Liver (tissue), 9 donors: ENCODE results near the gene UGGT2. TPM values are rescaled to one million over a fixed set of nuclear protein-coding genes. Genes with fewer than 3 reads are reported as not detected.

Source experiments
- DNase-seq: peaks from one replicate; pipeline ENCODE4 v3.0.0-alpha.2; 2017; ENCODE audit warnings: low spot score
- H3K27ac ChIP-seq, 2 donors: one replicate each; pipeline ENCODE4 v1.7.0; 2013; ENCODE audit warnings: inconsistent platforms in 2 of 2, low read length in 2 of 2, control low read depth in 1 of 2, low read depth in 1 of 2, mild to moderate bottlenecking in 1 of 2
- H3K27me3 ChIP-seq, 4 donors: one replicate each; pipeline versions ENCODE4 v1.6.1 to v1.7.0; 2013; ENCODE audit warnings: low read length in 3 of 4, inconsistent platforms in 1 of 4, mild to moderate bottlenecking in 1 of 4, moderate library complexity in 1 of 4; ENCODE audit not compliant: control insufficient read depth in 4 of 4, insufficient read depth in 4 of 4
- H3K36me3 ChIP-seq, 4 donors: one replicate each; pipeline versions ENCODE4 v1.6.1 to v1.7.0; 2013; ENCODE audit warnings: low read length in 3 of 4, mild to moderate bottlenecking in 3 of 4, low read depth in 1 of 4, moderate library complexity in 1 of 4; ENCODE audit not compliant: control insufficient read depth in 4 of 4, insufficient read depth in 3 of 4
- H3K4me1 ChIP-seq, 4 donors: one replicate each; pipeline versions ENCODE4 v1.6.1 to v1.7.0; 2013; ENCODE audit warnings: low read length in 3 of 4, mild to moderate bottlenecking in 3 of 4, moderate library complexity in 1 of 4; ENCODE audit not compliant: control insufficient read depth in 4 of 4, insufficient read depth in 4 of 4
- H3K4me3 ChIP-seq, 3 donors: one replicate each; pipeline versions ENCODE4 v1.6.1 to v1.7.0; 2013; ENCODE audit warnings: low read length in 3 of 3, control low read depth in 1 of 3, low read depth in 1 of 3, mild to moderate bottlenecking in 1 of 3
- H3K9ac ChIP-seq, 2 donors: one replicate each; pipeline ENCODE4 v1.7.0; 2013; ENCODE audit warnings: low read length in 2 of 2, mild to moderate bottlenecking in 2 of 2, moderate library complexity in 2 of 2, control low read depth in 1 of 2, low read depth in 1 of 2
- H3K9me3 ChIP-seq, 4 donors: one replicate each; pipeline versions ENCODE4 v1.6.1 to v1.7.0; 2013; ENCODE audit warnings: low read length in 3 of 4; ENCODE audit not compliant: control insufficient read depth in 4 of 4
- FOXA1 ChIP-seq: IDR thresholded peaks from 2 replicates; pipeline ENCODE4 v1.6.1; 2016; ENCODE audit warnings: antibody characterized with exemption
- FOXA2 ChIP-seq: IDR thresholded peaks from 2 replicates; pipeline ENCODE4 v1.6.1; 2016; ENCODE audit warnings: antibody characterized with exemption
- GABPA ChIP-seq, 2 donors: IDR thresholded peaks in 1 of 2; conservative IDR thresholded peaks in 1 of 2; 2 replicates each; pipeline ENCODE4 v1.6.1; 2016; ENCODE audit warnings: antibody characterized with exemption in 2 of 2, mild to moderate bottlenecking in 1 of 2, moderate library complexity in 1 of 2
- HNF4A ChIP-seq, 2 donors: conservative IDR thresholded peaks; 2 replicates each; pipeline ENCODE4 v1.6.1; 2016; ENCODE audit warnings: antibody characterized with exemption in 2 of 2, mild to moderate bottlenecking in 2 of 2
- HNF4G ChIP-seq: IDR thresholded peaks from 2 replicates; pipeline ENCODE4 v1.6.1; 2016; ENCODE audit warnings: antibody characterized with exemption
- JUND ChIP-seq, 2 donors: IDR thresholded peaks; 2 replicates each; pipeline ENCODE4 v1.6.1; 2016; ENCODE audit warnings: antibody characterized with exemption in 2 of 2
- NR2F2 ChIP-seq: IDR thresholded peaks from 2 replicates; pipeline ENCODE4 v1.6.1; 2016; ENCODE audit warnings: antibody characterized with exemption
- RAD21 ChIP-seq, 2 donors: IDR thresholded peaks; 2 replicates each; pipeline ENCODE4 v1.6.1; 2016; ENCODE audit warnings: antibody characterized with exemption in 2 of 2, mild to moderate bottlenecking in 2 of 2
- SP1 ChIP-seq: IDR thresholded peaks from 2 replicates; pipeline ENCODE4 v1.6.1; 2018; ENCODE audit warnings: antibody characterized with exemption, mild to moderate bottlenecking
- YY1 ChIP-seq: IDR thresholded peaks from 2 replicates; pipeline ENCODE4 v1.6.1; 2016; ENCODE audit warnings: antibody characterized with exemption, mild to moderate bottlenecking
- WGBS: extraction: QIAGEN DNeasy Blood & Tissue Kit; methylation state at CpG from one replicate; pipeline ENCODE4 v1.1.7; 2013; 5-methylcytosine and 5-hydroxymethylcytosine counted together
- polyA plus RNA-seq, 2 donors: library from polyadenylated mRNA; stranded (reverse) in 1 of 2; unstranded in 1 of 2; fragments of 200-250 nt in 1 of 2; fragments of >200 nt in 1 of 2; fragmentation: Nextera tagmentation in 1 of 2; extraction: Ambion mirVana in 1 of 2; gene quantifications; one replicate each; pipeline versions ENCODE4 v1.2.1 to v1.2.3, GENCODE V29; 2013 to 2015
- total RNA-seq, 2 donors: library from RNA; depleted of rRNA; stranded (reverse); fragments of >200 nt; gene quantifications; one replicate each; pipeline ENCODE4 v1.2.3, GENCODE V29; 2014
- TF ChIP-seq, protein P1 (sequence below): IDR thresholded peaks from 2 replicates; pipeline ENCODE4 v1.6.1; 2016; ENCODE audit warnings: antibody characterized with exemption
- TF ChIP-seq, protein P2 (sequence below): IDR thresholded peaks from 2 replicates; pipeline ENCODE4 v1.6.1; 2016; ENCODE audit warnings: antibody characterized with exemption
- TF ChIP-seq, protein P3 (sequence below): IDR thresholded peaks from 2 replicates; pipeline ENCODE4 v1.6.1; 2016; ENCODE audit warnings: antibody characterized with exemption
- donor health status: healthy.
- donor health status: healthy.
- donor health status: healthy.
- donor health status: healthy.
- donor health status: healthy.

UGGT2 gene
- total and polyA plus RNA-seq, 4 donors = 5.6 to 23.0 (median 13.2) TPM

DNA sequence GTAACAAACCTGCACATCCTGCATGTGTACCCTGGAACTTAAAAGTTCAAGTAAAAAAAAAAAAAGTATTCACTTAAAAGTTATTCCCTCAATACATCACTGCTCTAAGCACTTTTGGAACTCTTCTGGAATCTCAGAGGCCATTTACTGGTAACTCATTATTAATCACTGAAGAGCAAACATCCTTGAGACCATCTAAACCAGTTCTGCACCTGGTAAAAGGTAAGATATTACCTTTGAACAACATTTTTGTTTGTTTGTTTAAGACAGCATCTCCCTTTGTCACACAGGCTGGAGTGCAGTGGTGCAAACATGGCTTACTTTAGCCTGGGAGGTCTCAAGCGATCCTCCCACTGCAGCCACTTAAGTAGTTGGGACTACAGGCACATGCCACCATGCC lies 16.7 kb downstream of the UGGT2 start:
- no peak overlapping the region for H3K4me3 ChIP-seq
- no peaks in the 10 kb centered on the region for H3K4me1 ChIP-seq
- H3K27ac ChIP-seq = no peak overlapping the region
- 94% methylated on average over 1 of the region's 1 CpG for WGBS
- no peaks in the 10 kb centered on the region for H3K27me3 ChIP-seq
- no peak for DNase-seq
- H3K9ac ChIP-seq = no peak overlapping the region
- no peak for TF ChIP-seq JUND (IDR thresholded peaks at IDR 0.05)
- no peak for TF ChIP-seq RAD21 (IDR thresholded peaks at IDR 0.05)
- TF ChIP-seq, protein P1, sequence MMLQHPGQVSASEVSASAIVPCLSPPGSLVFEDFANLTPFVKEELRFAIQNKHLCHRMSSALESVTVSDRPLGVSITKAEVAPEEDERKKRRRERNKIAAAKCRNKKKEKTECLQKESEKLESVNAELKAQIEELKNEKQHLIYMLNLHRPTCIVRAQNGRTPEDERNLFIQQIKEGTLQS = no peak
- TF ChIP-seq NR2F2 = no peak
- no peak for TF ChIP-seq HNF4G
- no peak for TF ChIP-seq FOXA1
- no peak for TF ChIP-seq FOXA2
- TF ChIP-seq YY1 = no peak
- TF ChIP-seq, protein P2, sequence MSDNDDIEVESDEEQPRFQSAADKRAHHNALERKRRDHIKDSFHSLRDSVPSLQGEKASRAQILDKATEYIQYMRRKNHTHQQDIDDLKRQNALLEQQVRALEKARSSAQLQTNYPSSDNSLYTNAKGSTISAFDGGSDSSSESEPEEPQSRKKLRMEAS = no peak
- TF ChIP-seq, protein P3, sequence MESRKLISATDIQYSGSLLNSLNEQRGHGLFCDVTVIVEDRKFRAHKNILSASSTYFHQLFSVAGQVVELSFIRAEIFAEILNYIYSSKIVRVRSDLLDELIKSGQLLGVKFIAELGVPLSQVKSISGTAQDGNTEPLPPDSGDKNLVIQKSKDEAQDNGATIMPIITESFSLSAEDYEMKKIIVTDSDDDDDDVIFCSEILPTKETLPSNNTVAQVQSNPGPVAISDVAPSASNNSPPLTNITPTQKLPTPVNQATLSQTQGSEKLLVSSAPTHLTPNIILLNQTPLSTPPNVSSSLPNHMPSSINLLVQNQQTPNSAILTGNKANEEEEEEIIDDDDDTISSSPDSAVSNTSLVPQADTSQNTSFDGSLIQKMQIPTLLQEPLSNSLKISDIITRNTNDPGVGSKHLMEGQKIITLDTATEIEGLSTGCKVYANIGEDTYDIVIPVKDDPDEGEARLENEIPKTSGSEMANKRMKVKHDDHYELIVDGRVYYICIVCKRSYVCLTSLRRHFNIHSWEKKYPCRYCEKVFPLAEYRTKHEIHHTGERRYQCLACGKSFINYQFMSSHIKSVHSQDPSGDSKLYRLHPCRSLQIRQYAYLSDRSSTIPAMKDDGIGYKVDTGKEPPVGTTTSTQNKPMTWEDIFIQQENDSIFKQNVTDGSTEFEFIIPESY = no peak
- no peak for TF ChIP-seq HNF4A (conservative IDR thresholded peaks at IDR 0.05)
- H3K9me3 ChIP-seq = peaks cover 0 to 1% (median 0%) of the 10 kb centered on the region in 4 donors
- H3K36me3 ChIP-seq = peaks cover 0 to 2% (median 0%) of the 10 kb centered on the region in 4 donors

DNA sequence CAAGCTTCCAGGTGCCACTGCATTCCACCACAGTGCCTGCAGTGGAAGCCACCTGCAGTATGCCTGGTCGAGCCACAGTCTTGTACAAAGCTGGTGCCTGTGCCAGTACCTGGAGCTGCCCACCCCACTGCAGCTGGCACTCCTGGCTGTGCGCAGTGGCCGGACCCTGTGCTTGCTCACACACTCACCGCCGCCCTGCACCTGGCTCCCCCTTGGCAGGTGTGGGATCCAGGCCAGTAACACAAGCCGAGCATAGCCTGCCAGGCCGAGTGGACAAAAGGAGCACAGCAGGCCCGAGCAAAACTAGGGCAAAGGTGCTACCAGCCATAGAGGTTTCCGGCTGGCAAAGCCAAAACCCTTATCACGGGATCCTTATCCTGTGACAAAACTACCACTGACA lies 18.5 kb downstream of the UGGT2 start:
- WGBS = 96% methylated on average over 10 of the region's 10 CpGs
- Histone ChIP-seq H3K4me1 (no peaks in the 10 kb centered on the region), H3K4me3 (no peak overlapping the region), H3K9me3 (peaks cover 0 to 1% (median 0%) of the 10 kb centered on the region in 4 donors), H3K36me3 (peaks cover 0 to 2% (median 0%) of the 10 kb centered on the region in 4 donors), H3K9ac (no peak overlapping the region), H3K27ac (no peak overlapping the region), H3K27me3 (no peaks in the 10 kb centered on the region)
- TF ChIP-seq GABPA (IDR thresholded peaks at IDR 0.05 in 1 of 2, conservative IDR thresholded peaks at IDR 0.05 in 1 of 2) (no peak), FOXA1 (no peak), SP1 (no peak), NR2F2 (no peak), RAD21 (IDR thresholded peaks at IDR 0.05) (no peak), HNF4A (conservative IDR thresholded peaks at IDR 0.05) (no peak)
- TF ChIP-seq, protein P1 = no peak
- TF ChIP-seq, protein P3 = no peak
- no peak for DNase-seq
